ENCODE data around the gene ALK.

The ALK gene

DNA sequence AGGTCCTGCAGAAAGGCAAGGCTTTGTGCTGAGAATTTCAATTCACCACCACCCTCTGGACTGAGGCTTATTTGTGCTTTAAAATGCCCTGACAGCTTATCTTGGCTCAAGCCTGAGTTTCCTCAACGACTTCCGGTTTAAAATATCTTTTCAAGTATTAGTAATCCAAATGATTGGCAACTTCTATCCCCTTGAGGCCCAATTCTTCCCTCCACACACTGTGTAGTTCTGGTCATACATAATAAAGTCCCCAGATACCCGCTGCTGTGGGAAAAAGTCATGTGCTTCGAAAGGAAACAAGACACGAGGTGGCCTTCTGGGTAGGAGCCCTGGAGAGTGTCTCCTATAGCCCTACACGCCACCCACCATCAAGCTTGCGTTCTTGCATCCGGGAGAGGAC is 393.4 kb downstream of the ALK start:
- no peak for DNase-seq (ENCODE audit: low spot score)

DNA sequence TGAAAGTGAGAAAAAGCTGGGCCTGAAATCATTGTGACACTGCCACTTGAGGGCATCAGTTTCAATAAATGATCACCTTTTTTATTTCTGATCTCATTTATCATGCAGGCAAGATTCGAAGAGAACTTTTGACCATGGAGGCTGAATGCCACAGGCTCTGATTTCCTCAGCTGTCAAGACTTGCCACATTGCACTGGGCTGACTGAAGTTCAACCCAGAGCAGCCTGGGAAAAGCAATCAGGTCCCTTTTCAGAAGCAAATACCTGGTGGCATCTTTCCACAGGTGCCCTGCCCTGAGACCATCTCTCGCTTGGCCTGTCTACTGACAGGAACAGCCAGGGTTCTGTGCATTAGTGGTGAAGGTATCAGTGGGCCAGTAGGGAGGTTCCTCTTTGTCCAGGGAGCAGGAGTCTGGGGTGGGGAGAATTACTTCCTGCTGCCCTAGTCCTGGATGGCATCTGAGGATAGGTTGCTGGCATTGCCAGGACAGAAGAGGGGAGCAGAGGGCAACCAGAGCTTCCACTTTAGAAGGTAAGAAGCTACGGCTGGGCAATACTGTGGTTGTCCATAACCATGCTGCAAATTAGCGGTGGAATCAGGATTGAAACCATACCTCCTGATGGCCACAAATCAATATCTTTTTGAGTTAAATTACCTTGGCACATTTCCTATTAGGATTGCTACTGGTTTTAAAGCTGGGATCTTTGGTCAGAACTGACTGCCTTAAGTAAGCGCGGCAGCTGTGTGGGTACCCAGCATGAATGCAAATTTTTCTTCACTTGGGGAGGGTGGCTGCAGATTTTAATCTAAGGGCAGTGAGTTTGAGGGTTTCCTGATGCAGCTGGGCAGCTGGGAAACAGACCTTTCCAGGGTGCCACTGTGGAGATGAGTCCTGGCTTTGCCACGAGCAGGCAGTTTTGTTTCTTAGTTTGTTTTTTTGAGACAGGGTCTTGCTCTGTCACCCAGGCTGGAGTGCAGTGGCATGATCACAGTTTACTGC is 394.5 kb downstream of the ALK start:
- DNase-seq (ENCODE audit: low spot score): no peak

DNA sequence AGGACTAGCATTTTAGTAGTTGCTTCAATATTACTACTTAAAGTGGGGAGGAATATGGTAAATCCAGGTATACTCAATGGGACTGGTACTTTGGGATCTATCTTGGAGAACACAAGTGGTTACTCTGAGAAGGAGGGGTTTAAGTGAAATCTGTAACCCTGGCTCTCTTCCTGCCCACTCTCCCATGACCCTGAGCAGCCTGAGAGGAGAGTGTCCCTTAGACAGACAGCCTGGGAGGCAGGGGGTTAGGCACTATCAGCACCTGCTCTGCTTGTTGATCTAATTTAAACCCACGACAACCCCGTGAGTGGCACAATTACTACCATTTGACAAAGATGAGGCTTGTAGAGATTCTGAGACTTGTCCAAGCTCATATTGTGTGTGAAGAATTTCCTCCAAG is 395.5 kb downstream of the ALK start:
- no peak for DNase-seq (ENCODE audit: low spot score)

- DNase-seq (ENCODE audit: low spot score): no peak
Observed at GRCh38 chr2:29524652-29525051, 396.7 kb downstream of the ALK start.

DNA sequence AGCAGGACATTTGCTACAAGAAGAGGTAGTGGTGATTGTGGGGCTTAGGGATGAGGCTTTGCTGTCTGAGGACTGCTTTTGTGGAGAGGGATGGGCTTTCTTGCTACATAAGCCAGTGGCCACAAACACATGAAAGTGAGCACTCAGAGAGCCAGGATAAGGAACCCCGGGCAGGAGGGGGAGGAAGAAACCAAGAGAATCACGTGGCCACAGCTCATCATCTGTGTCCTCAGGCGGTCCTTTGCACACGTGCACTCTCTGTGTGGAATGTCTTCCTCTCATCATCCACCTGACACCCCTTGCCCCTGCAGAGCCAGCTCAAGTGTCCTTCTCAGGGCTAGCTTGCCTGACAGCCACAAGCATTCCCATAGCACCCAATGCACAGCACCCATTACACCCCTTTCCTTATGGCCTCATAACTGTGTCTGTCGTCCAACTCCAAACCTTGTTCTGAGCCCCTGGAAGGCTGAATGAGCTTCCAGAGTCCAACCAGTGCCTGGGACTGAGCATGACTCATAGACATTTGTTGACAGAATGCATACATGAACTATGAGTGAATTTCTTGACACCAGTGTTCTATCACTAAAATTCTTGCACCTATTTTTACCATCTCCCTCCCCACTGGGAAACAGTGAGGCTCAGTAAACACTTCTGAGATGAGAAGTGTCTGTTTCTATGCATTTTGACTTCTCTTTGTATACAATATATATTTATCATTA is 398.3 kb downstream of the ALK start:
- DNase-seq (ENCODE audit: low spot score): no peak

DNA sequence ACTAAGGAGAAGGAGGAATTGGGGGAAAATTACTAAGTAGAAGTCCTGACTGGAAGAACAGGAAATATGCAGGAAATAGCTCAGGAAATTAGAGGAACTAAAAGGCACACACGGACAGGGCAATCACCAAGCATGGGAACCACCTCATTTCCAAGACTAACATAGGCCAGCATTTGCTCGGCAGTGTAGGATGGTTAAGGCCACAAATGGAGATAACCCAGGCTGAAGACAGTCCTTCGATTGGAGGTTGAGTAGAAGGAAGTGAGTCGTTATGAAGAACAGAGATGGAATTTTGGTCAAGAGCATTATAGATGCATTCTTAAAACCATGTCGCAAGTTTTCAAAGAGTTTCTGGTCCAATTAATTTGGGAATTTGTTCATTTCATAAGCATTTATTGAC is 401.4 kb downstream of the ALK start:
- DNase-seq (ENCODE audit: low spot score): no peak

- no peak for DNase-seq (ENCODE audit: low spot score)
Observed at GRCh38 chr2:29519338-29519925, 402.0 kb downstream of the ALK start.

- DNase-seq (ENCODE audit: low spot score): no peak
Observed at GRCh38 chr2:29518646-29519337, 402.6 kb downstream of the ALK start.

DNA sequence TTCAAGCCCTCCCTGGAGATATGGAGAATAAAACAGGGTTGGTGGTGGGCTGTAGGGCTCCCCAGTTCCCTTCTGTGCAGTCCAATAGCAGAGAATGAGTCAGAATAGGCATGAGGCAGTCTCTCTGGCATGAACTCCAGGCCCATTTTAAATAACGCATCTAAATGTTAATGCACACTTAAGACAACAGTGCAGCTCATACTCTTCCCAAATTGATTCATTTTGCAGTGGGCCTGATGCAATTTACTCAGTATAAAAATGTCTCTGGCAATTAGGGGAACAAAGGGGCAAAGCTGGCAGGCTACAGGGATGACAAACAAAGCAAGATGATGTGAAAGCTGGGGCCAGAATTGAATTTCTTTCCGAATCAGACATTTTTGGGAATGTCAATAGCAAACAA is 403.4 kb downstream of the ALK start:
- no peak for DNase-seq (ENCODE audit: low spot score)

GRCh38 chr2:29517413-29517812 is 404.0 kb downstream of the ALK start:
- DNase-seq (ENCODE audit: low spot score): no peak

GRCh38 chr2:29516767-29517166 is 404.6 kb downstream of the ALK start:
- no peak for DNase-seq (ENCODE audit: low spot score)

GRCh38 chr2:29509878-29510277 is 411.5 kb downstream of the ALK start:
- no peak for DNase-seq (ENCODE audit: low spot score)

DNA sequence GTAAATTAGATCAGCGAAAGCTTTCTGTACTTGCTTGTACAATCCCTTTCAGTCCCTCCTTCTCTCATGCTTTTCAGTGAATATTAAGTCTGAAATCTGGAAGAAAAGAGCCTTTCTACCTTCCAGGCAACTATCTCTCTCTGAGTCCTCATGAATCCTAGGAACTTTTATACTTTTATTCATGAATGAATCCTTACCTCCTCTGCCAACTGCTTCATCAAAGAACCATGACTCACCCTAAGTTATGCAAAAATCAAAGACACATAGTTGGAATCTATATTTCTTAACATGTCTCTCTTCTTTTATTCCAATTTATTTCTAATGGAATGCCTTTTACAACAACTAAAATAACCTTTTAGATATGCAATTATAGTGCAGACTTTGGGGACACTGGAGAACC is 412.0 kb downstream of the ALK start:
- DNase-seq (ENCODE audit: low spot score): no peak

GRCh38 chr2:29504746-29505145 is 416.6 kb downstream of the ALK start:
- DNase-seq (ENCODE audit: low spot score): no peak

- no peak for DNase-seq (ENCODE audit: low spot score)
Observed at GRCh38 chr2:29502460-29502911, 418.9 kb downstream of the ALK start.

- DNase-seq (ENCODE audit: low spot score): no peak
Observed at GRCh38 chr2:29497375-29497774, 424.0 kb downstream of the ALK start.

GRCh38 chr2:29496198-29496597 is 425.2 kb downstream of the ALK start:
- no peak for DNase-seq (ENCODE audit: low spot score)

DNA sequence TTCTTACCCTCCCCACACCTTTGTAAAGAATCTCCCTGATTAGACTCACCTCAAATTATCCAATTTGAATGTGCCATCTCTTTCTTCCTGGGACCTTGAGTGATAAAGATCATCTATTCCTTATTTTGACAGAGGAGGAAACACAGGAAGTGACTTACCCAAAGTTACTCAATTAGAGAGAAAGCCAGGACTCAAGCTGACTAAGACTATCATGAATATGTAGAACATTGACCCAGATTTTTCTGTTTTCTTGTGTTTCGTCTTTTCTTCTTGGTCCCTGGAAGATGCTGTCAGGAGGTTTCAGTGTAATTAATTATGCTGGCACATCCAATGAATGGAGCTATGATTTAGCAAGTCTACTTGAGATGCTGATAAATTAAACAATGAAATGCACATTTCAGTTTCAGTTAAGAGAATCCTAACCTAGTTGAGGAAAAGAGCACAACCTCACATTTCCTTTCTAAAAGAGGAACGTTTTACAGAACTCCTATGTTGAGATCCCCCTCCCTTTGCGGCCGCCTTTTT is 425.8 kb downstream of the ALK start:
- DNase-seq (ENCODE audit: low spot score): no peak

- no peak for DNase-seq (ENCODE audit: low spot score)
Observed at GRCh38 chr2:29495068-29495467, 426.3 kb downstream of the ALK start.

GRCh38 chr2:29492701-29493100 is 428.7 kb downstream of the ALK start:
- DNase-seq (ENCODE audit: low spot score): peak; percentile 7

DNA sequence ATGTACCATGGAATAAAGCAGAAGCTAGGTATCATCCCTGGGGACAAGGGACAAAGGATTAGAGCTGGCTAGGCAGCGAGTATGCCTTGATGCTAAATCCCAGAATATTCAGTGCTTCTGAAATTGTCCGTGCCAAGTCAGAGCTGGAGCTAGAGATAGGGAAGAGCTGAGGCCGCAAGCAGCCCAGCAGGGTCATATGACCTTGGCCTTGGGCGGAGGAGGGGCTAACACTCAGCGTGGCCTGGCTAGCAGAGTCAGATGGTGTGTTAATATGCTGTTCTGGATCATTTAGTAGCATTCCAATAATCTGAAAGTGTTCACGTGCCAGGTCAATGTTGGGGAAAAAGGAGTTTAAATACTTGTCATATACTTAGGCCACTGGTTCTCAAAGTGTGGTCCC is 431.3 kb downstream of the ALK start:
- DNase-seq (ENCODE audit: low spot score): no peak

DNA sequence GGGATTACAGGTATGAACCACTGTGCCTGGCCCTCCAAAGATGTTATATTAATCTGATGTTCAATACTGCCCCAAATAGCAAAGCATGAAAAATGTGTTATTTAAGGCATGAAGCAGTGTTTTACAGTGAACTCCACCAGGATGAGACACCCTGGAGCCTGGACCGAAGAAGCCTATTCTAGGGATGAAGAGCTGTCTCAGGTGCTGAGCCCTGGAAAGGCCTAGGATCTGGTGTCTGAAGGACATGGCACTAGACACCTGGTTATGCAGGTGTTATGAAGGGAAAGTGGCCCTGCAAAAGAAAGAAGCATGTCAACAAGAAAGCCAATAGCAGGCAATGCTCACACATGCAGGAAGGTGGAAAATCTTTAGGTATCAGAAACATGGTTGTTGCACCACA is 431.8 kb downstream of the ALK start:
- no peak for DNase-seq (ENCODE audit: low spot score)

All from Ammon's horn (tissue), 1 donor.